ENCODE data around the gene CYLD.

Gene CYLD

GRCh38 chr16:50822671-50823070, 80.8 kb downstream of the CYLD start:
- DNase-seq = no peak

- DNase-seq = no peak
Measured at GRCh38 chr16:50826797-50827316, 85.0 kb downstream of the CYLD start.

- DNase-seq = no peak
Measured at GRCh38 chr16:50828164-50828702, 86.3 kb downstream of the CYLD start.

- DNase-seq = no peak
Measured at GRCh38 chr16:50830698-50831097, 88.8 kb downstream of the CYLD start.

- no peak for DNase-seq
Measured at GRCh38 chr16:50831751-50832150, 89.9 kb downstream of the CYLD start.

- DNase-seq = no peak
Measured at GRCh38 chr16:50833929-50834328, 92.0 kb downstream of the CYLD start.

GRCh38 chr16:50834701-50835100, 92.8 kb downstream of the CYLD start:
- no peak for DNase-seq

GRCh38 chr16:50835358-50836060, 93.6 kb downstream of the CYLD start:
- no peak for DNase-seq

GRCh38 chr16:50836121-50836621, 94.3 kb downstream of the CYLD start:
- no peak for DNase-seq

- no peak for DNase-seq
Measured at GRCh38 chr16:50837324-50837723, 95.4 kb downstream of the CYLD start.

GRCh38 chr16:50838165-50838564, 96.3 kb downstream of the CYLD start:
- DNase-seq = peak; percentile 7

GRCh38 chr16:50838885-50839284, 97.0 kb downstream of the CYLD start:
- DNase-seq = no peak

GRCh38 chr16:50839356-50839755, 97.5 kb downstream of the CYLD start:
- no peak for DNase-seq

- no peak for DNase-seq
Measured at GRCh38 chr16:50839920-50840729, 98.2 kb downstream of the CYLD start.

GRCh38 chr16:50841081-50841886, 99.4 kb downstream of the CYLD start:
- peak; percentile 61 for DNase-seq

- no peak for DNase-seq
Measured at GRCh38 chr16:50842013-50842505, 100.2 kb downstream of the CYLD start.

- DNase-seq = peak; percentile 54
Measured at GRCh38 chr16:50842589-50842988, 100.7 kb downstream of the CYLD start.

GRCh38 chr16:50844840-50845239, 103.0 kb downstream of the CYLD start:
- no peak for DNase-seq

GRCh38 chr16:50845296-50845695, 103.4 kb downstream of the CYLD start:
- no peak for DNase-seq

- DNase-seq = no peak
Measured at GRCh38 chr16:50846511-50846910, 104.6 kb downstream of the CYLD start.

- DNase-seq = no peak
Measured at GRCh38 chr16:50847166-50847565, 105.3 kb downstream of the CYLD start.

GRCh38 chr16:50848755-50849514, 107.0 kb downstream of the CYLD start:
- no peak for DNase-seq

Measured in activated CD4-positive, alpha-beta T cell treated with anti-CD3 and anti-CD28 coated beads for 48 hours (primary cell).